A549 (cell line): ENCODE data around the gene OGDH.

Experiments
- CEBPB ChIP-seq, 2 experiments: fragments of >200 bp in 1 of 2; sonication (Bioruptor Twin) in 1 of 2; formaldehyde crosslinking in 1 of 2; IDR thresholded peaks; 2 replicates each; pipeline ENCODE4 v1.6.1; 2012 to 2016
- CHD2 ChIP-seq: fragments of 150-350 bp; IDR thresholded peaks from 2 replicates; pipeline ENCODE4 v1.6.1; 2014; ENCODE audit warnings: low read length; ENCODE audit not compliant: partially characterized antibody
- HOXB13 ChIP-seq: fragments of 250-450 bp; sonication (Bioruptor Pico); IDR thresholded peaks from 2 replicates; pipeline ENCODE4 v1.5.0; 2020; ENCODE audit warnings: low read depth, mild to moderate bottlenecking, moderate library complexity
- JUN ChIP-seq, 2 experiments: fragments of >200 bp; sonication (Bioruptor Twin); formaldehyde crosslinking; IDR thresholded peaks; 2 replicates in 1 of 2; 3 replicates in 1 of 2; pipeline ENCODE4 v1.6.1; 2016 to 2017
- POLR2A ChIP-seq: IDR thresholded peaks from 2 replicates; pipeline ENCODE4 v1.6.1; 2012; ENCODE audit warnings: mild to moderate bottlenecking, low read length
- RCOR1 ChIP-seq: fragments of 150-350 bp; IDR thresholded peaks from 2 replicates; pipeline ENCODE4 v1.6.1; 2014; ENCODE audit warnings: antibody characterized with exemption, low read length, low read depth
- RFX5 ChIP-seq: fragments of 450-650 bp; IDR thresholded peaks from 2 replicates; pipeline ENCODE4 v1.7.1; 2014; ENCODE audit warnings: antibody characterized with exemption, mild to moderate bottlenecking, moderate library complexity
- SREBF2 ChIP-seq: fragments of 450-650 bp; IDR thresholded peaks from 2 replicates; pipeline ENCODE4 v1.6.1; 2014; ENCODE audit warnings: mild to moderate bottlenecking, moderate library complexity
- ZNF302 ChIP-seq: fragments of 250-450 bp; sonication (Bioruptor Pico); IDR thresholded peaks from 2 replicates; pipeline ENCODE4 v1.9.0; 2021; ENCODE audit warnings: inconsistent platforms, mild to moderate bottlenecking, moderate library complexity
- TF ChIP-seq, protein P1 (sequence below): fragments of >200 bp; sonication (Bioruptor Twin); formaldehyde crosslinking; IDR thresholded peaks from 3 replicates; pipeline ENCODE4 v1.5.1; 2016
- TF ChIP-seq, protein P2 (sequence below): IDR thresholded peaks from 2 replicates; pipeline ENCODE4 v1.6.1; 2012

DNA sequence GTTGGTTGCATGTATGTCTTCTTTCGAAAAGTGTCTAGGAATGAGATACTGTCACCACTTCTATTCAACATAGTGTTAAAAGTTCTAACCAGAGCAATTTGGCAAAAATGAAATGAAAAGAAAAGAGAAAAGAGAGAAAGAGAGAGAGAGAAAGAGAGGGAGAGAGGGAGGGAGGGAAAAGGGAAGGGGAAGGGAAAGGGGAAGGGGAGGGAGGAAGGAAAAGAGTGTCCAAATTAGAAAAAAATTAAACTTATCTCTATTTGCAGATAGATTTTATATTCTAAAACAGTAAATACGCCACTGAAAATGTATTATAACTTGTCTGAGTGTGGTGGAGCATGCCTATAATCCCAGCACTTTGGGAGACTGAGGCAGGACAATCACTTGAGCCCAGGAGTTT is 48.9 kb upstream of the OGDH start:
- no peak for TF ChIP-seq JUN (IDR thresholded peaks at IDR 0.05)
- TF ChIP-seq RCOR1 = no peak
- TF ChIP-seq CEBPB (IDR thresholded peaks at IDR 0.05) = no peak
- no peak for TF ChIP-seq HOXB13 (CRISPR knock-in tag)
- TF ChIP-seq, protein P1, sequence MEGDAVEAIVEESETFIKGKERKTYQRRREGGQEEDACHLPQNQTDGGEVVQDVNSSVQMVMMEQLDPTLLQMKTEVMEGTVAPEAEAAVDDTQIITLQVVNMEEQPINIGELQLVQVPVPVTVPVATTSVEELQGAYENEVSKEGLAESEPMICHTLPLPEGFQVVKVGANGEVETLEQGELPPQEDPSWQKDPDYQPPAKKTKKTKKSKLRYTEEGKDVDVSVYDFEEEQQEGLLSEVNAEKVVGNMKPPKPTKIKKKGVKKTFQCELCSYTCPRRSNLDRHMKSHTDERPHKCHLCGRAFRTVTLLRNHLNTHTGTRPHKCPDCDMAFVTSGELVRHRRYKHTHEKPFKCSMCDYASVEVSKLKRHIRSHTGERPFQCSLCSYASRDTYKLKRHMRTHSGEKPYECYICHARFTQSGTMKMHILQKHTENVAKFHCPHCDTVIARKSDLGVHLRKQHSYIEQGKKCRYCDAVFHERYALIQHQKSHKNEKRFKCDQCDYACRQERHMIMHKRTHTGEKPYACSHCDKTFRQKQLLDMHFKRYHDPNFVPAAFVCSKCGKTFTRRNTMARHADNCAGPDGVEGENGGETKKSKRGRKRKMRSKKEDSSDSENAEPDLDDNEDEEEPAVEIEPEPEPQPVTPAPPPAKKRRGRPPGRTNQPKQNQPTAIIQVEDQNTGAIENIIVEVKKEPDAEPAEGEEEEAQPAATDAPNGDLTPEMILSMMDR = no peak
- TF ChIP-seq RFX5 = no peak
- TF ChIP-seq POLR2A = no peak
- no peak for TF ChIP-seq CHD2
- TF ChIP-seq, protein P2, sequence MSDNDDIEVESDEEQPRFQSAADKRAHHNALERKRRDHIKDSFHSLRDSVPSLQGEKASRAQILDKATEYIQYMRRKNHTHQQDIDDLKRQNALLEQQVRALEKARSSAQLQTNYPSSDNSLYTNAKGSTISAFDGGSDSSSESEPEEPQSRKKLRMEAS = no peak
- TF ChIP-seq SREBF2 = no peak
- no peak for TF ChIP-seq ZNF302
